Spleen (tissue), 7 donors: Measurements from ENCODE around the gene TMX4.

Experiments
- POLR2A ChIP-seq, 3 donors: fragments of 450-650 bp; IDR thresholded peaks; one replicate each; pipeline ENCODE4 v1.5.1; 2017; ENCODE audit warnings: antibody characterized with exemption in 3 of 3, mild to moderate bottlenecking in 1 of 3
- POLR2AphosphoS5 ChIP-seq, 3 donors: sonication (generic); formaldehyde crosslinking; IDR thresholded peaks; one replicate each; pipeline ENCODE4 v1.5.1; 2017; ENCODE audit warnings: antibody characterized with exemption in 3 of 3
- TF ChIP-seq, protein P1 (sequence below), 11 experiments: fragments of 200-600 bp in 7 of 11; fragments of 450-650 bp in 4 of 11; sonication (generic) in 4 of 11; IDR thresholded peaks in 8 of 11; conservative IDR thresholded peaks in 3 of 11; 1 replicate in 7 of 11; 2 replicates in 4 of 11; pipeline versions ENCODE4 v1.4.0 to v1.8.0; 2016 to 2021; ENCODE audit warnings: antibody characterized with exemption in 11 of 11, inconsistent platforms in 4 of 11, mild to moderate bottlenecking in 1 of 11
- donor health status: DM: no; HTN: no; CAD: no; lungs with moderate emphysema.
- donor health status: DM: no; HTN: no; CAD: no.
- donor health status: DM: no; HTN: no; CAD: no.

- TF ChIP-seq, protein P1, sequence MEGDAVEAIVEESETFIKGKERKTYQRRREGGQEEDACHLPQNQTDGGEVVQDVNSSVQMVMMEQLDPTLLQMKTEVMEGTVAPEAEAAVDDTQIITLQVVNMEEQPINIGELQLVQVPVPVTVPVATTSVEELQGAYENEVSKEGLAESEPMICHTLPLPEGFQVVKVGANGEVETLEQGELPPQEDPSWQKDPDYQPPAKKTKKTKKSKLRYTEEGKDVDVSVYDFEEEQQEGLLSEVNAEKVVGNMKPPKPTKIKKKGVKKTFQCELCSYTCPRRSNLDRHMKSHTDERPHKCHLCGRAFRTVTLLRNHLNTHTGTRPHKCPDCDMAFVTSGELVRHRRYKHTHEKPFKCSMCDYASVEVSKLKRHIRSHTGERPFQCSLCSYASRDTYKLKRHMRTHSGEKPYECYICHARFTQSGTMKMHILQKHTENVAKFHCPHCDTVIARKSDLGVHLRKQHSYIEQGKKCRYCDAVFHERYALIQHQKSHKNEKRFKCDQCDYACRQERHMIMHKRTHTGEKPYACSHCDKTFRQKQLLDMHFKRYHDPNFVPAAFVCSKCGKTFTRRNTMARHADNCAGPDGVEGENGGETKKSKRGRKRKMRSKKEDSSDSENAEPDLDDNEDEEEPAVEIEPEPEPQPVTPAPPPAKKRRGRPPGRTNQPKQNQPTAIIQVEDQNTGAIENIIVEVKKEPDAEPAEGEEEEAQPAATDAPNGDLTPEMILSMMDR (IDR thresholded peaks at IDR 0.05 in 8 of 11, conservative IDR thresholded peaks at IDR 0.05 in 3 of 11), result no peak
- TF ChIP-seq POLR2A (IDR thresholded peaks at IDR 0.05), result no peak
- no peak for TF ChIP-seq POLR2AphosphoS5 (IDR thresholded peaks at IDR 0.05)
Observed at GRCh38 chr20:7971536-7972280, 47.9 kb downstream of the TMX4 start.
